D341Med (cell line): ENCODE results near the gene ITGB2.
A peak's percentile ranks its signal among the peaks of the same experiment; 100 is the strongest.
"Not testable (repeated sequence)": the region's sequence is repeated elsewhere in the genome, so short reads cannot be mapped to it uniquely, and the experiment has no call there.

Source experiments
- DNase-seq: peaks from one replicate; pipeline ENCODE4 v3.0.0; 2012; ENCODE audit warnings: low spot score

ITGB2 gene

DNA sequence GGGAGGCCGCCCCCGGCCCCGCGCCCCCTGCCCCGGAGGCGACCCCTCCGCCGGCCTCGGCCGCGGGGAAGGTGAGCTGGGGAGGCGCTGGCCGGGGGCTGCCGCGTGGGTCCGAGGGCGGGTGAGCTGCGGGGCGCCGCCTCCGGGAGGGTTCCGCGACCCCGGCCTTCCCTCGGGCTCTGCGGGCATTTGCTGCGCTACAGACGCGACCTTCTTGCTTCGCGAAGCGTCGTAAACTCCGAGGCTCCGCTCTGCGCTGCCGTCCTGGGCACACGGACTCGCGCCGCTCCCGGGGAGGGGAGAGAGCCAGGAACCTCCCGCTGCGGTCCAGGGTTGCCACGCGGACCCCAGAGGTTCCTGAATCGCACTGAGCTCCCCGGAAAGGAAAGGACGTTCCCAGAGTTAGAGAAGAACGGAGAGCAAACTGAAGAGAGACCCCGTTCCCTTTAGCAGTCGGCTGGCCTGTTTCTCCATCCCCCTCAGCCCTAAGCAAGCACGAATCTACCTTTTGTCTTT, 19.5 kb upstream of the ITGB2 start:
- no peak for DNase-seq

- peak; percentile 98 for DNase-seq
These were observed 18.9 kb upstream of the ITGB2 start, which contains the start of gene SLX9 for GRCh38 chr21:44939532-44940115. TSS of gene SLX9 (plus strand) at chr21:44940029. CDS start at chr21:44940058, 29 bp downstream.

DNA sequence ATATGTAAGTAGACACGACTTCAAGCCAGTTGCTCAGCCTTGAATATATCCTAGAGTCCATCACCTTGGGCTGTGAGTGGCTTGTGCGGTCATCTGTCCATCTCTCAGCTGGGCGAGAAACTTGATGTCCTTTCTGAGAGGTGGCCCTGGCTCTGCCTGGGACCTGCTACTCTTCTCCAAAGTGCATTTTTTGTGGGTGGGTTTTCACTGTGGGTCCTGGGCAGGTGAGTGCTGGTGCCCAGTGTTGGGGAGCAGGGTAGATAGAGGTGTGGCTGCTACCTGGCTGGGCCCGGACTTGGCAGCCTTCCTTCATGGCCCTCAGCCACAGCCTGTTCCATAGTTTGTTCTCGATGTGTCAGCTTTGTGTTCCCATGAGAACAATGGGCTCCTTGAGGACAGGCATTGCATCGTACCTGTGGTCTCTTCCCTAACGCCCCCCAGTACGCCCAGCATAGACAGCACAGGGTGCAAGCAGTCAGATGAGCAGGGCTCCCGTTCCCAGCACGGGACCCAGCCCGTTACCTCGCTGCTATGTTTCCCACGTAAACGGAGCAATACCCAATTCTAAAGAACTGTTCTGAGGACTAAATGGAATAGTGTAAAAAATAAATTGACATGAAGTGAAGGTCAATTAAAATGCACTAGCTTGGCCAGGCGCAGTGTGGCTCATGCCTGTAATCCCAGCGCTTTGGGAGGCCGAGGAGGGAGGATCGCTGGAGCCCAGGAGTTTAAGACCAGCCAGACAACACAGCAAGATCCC, 18.3 kb upstream of the ITGB2 start:
- DNase-seq = no peak

GRCh38 chr21:44935533-44935927, 14.8 kb upstream of the ITGB2 start:
- DNase-seq = no peak

GRCh38 chr21:44934797-44935532, 14.3 kb upstream of the ITGB2 start:
- no peak for DNase-seq

GRCh38 chr21:44934276-44934675, 13.6 kb upstream of the ITGB2 start:
- no peak for DNase-seq

- no peak for DNase-seq
These were observed 13.2 kb upstream of the ITGB2 start for GRCh38 chr21:44933918-44934260.

- no peak for DNase-seq
These were observed 12.7 kb upstream of the ITGB2 start for GRCh38 chr21:44933199-44933917.

DNA sequence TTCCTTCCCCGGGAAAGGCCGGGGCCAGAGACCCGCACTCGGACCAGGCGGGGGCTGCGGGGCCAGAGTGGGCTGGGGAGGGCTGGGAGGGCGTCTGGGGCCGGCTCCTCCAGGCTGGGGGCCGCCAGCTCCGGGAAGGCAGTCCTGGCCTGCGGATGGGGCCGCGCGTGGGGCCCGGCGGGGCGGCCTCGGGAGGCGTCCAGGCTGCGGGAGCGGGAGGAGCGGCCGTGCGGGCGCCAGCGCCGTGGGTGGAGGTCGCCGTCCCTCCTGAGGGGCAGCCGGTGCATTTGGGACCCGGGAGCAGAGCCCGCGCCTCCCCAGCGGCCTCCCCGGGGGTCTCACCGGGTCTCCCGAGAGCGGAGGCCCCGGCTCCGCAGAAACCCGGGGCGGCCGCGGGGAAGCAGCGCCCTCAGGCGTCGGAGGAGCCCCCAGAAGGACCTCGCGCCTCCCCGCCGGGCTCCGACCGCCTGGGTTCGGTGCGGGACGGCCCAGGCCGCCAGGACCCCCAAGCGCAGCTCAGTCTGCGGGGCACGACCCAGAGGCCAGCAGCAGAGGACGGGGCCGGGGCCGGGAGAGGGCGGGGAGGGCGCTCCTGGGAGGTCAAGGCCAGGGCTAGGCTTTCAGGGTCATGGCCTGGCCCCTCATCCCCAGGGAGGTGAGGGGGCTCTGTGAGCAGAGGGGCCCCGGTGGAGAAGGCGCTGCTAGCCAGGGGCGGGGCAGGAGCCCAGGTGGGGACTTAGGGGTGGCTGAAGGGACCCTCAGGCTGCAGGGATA, 11.9 kb upstream of the ITGB2 start:
- DNase-seq = peak; percentile 89

GRCh38 chr21:44931501-44932407, 11.1 kb upstream of the ITGB2 start:
- DNase-seq = peak; percentile 65

DNA sequence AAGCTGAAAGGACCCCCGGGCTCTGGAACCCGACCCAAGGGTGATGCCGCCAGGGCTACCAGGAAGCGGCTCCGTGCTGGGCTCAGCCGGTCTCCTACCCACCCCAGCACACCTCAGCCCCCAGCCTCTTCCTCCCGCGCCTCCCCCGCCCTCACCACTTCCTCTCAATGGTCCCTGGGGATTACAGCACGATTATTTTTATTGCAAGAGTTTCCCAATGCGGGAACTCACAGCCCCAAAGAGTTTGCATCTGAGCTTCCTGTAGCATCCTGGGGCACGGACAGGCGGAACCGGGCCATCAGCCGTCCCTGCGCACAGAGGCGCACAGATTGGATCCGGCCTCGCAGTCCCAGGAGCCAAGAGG, 10.4 kb upstream of the ITGB2 start:
- DNase-seq = no peak

- no peak for DNase-seq
These were observed 9.9 kb upstream of the ITGB2 start for GRCh38 chr21:44930543-44930981.

GRCh38 chr21:44929799-44930542, 9.3 kb upstream of the ITGB2 start:
- DNase-seq = no peak

DNA sequence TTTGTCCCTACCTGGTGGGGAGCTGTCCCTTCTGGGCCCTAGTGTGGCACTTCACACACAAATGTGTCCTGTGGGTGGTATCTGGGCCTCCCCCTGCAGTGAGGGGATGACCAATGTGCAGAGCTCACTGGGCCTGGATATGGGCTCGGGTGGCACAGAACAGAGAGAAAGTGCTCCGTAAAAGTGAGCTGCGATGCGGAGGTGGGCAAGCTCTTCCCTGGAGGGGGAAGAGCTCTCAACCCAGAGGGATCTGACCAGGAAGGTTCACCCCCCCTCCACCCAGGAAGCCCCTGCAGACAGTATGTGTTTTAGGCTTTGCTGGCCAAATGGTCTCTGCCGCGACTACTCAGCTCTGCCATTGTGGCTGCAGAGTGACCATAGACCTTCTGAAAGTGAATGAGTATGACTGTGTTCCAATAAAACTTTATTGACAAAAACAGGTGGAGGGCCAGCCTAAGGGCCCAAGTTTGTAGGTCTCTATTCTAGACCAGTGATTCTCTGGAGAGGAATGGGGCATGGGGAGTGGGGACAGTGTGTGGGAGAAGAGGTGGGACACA, 8.6 kb upstream of the ITGB2 start:
- DNase-seq = no peak

- DNase-seq = not testable (repeated sequence)
These were observed 8.0 kb upstream of the ITGB2 start for GRCh38 chr21:44928500-44929241.

GRCh38 chr21:44927587-44928461, 7.1 kb upstream of the ITGB2 start:
- DNase-seq = no peak

- DNase-seq = no peak
These were observed 6.5 kb upstream of the ITGB2 start for GRCh38 chr21:44927259-44927586.
